Vagina (tissue), 2 donors: ENCODE data around the gene XPO4.
"Not testable (repeated sequence)": the region's sequence is repeated elsewhere in the genome, so short reads cannot be mapped to it uniquely, and the experiment has no call there.

ENCODE experiments used
- POLR2A ChIP-seq, 2 donors: fragments of 450-650 bp; IDR thresholded peaks; one replicate each; pipeline ENCODE4 v1.6.1; 2017; ENCODE audit warnings: antibody characterized with exemption in 2 of 2, mild to moderate bottlenecking in 2 of 2, moderate library complexity in 2 of 2
- POLR2AphosphoS5 ChIP-seq, 2 donors: sonication (generic); formaldehyde crosslinking; IDR thresholded peaks; one replicate each; pipeline ENCODE4 v1.9.0; 2017; ENCODE audit warnings: antibody characterized with exemption in 2 of 2, mild to moderate bottlenecking in 2 of 2, low read depth in 1 of 2; ENCODE audit not compliant: insufficient read depth in 1 of 2
- TF ChIP-seq, protein P1 (sequence below), 3 experiments: fragments of 450-650 bp in 2 of 3; fragments of 200-600 bp in 1 of 3; sonication (generic) in 1 of 3; IDR thresholded peaks; one replicate each; pipeline ENCODE4 v1.5.1; 2017 to 2019; ENCODE audit warnings: antibody characterized with exemption in 3 of 3, mild to moderate bottlenecking in 2 of 3, moderate library complexity in 2 of 3

DNA sequence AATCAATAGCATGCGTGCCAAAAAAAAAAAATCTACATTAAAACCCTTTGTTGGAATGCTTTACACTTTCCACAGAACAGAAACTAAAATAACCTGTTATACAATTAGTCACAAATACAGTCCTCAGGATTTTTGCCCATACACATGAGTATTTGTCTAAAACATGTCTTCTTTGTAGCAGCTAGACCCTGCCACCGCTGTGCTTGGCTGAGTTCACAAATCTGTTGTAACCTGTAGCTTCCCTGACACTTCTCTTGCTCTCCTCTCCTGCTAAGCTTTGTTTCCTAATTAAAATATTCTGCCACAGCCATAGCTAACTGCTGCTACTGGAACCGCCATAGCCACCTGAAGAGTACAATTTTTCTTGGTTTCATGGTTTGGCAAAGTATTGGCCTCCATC, 45.5 kb upstream of the XPO4 start:
- TF ChIP-seq, protein P1, sequence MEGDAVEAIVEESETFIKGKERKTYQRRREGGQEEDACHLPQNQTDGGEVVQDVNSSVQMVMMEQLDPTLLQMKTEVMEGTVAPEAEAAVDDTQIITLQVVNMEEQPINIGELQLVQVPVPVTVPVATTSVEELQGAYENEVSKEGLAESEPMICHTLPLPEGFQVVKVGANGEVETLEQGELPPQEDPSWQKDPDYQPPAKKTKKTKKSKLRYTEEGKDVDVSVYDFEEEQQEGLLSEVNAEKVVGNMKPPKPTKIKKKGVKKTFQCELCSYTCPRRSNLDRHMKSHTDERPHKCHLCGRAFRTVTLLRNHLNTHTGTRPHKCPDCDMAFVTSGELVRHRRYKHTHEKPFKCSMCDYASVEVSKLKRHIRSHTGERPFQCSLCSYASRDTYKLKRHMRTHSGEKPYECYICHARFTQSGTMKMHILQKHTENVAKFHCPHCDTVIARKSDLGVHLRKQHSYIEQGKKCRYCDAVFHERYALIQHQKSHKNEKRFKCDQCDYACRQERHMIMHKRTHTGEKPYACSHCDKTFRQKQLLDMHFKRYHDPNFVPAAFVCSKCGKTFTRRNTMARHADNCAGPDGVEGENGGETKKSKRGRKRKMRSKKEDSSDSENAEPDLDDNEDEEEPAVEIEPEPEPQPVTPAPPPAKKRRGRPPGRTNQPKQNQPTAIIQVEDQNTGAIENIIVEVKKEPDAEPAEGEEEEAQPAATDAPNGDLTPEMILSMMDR (IDR thresholded peaks at IDR 0.05): not testable (repeated sequence)
- TF ChIP-seq POLR2A (IDR thresholded peaks at IDR 0.05); POLR2AphosphoS5 (IDR thresholded peaks at IDR 0.05; ENCODE audit: insufficient read depth in 1 of 2, low read depth in 1 of 2): not testable (repeated sequence)
